Body of pancreas (tissue), 4 donors: ENCODE measurements around the gene ETV4. TPM values are rescaled to one million over a fixed set of nuclear protein-coding genes. Genes with fewer than 3 reads are reported as not detected.

Experiments
- ATAC-seq: fragments of 150-250 bp; one replicate; pipeline ENCODE4 v1.9.1; 2016
- DNase-seq, 4 donors: peaks; one replicate each; pipeline ENCODE4 v3.0.0-alpha.2; 2019
- H3K27ac ChIP-seq, 4 donors: fragments of 200-600 bp; sonication (generic); 1 replicate in 3 of 4; 2 replicates in 1 of 4; pipeline versions ENCODE4 v1.5.1 to v1.6.1; 2016 to 2019; ENCODE audit warnings: mild to moderate bottlenecking in 1 of 4, mixed read lengths in 1 of 4, moderate library complexity in 1 of 4
- H3K27me3 ChIP-seq, 2 donors: fragments of 200-600 bp; sonication (generic); one replicate each; pipeline ENCODE4 v1.6.0; 2016; ENCODE audit warnings: mild to moderate bottlenecking in 1 of 2
- H3K36me3 ChIP-seq, 2 donors: fragments of 200-600 bp; sonication (generic); replicated peaks in 1 of 2; 2 replicates each; pipeline ENCODE4 v1.5.1; 2016; ENCODE audit warnings: low read depth in 2 of 2; ENCODE audit not compliant: insufficient read depth in 1 of 2
- H3K4me1 ChIP-seq: fragments of 200-600 bp; sonication (generic); one replicate; pipeline ENCODE4 v1.6.0; 2016
- H3K4me3 ChIP-seq, 2 donors: fragments of 200-600 bp; sonication (generic); 1 replicate in 1 of 2; 2 replicates in 1 of 2; pipeline ENCODE4 v1.5.1; 2016 to 2019
- H3K9me3 ChIP-seq, 3 donors: fragments of 200-600 bp; sonication (generic); 1 replicate in 2 of 3; 2 replicates in 1 of 3; pipeline ENCODE4 v1.5.1; 2016
- CTCF ChIP-seq, 7 experiments: fragments of 450-650 bp in 4 of 7; fragments of 200-600 bp in 3 of 7; sonication (generic) in 3 of 7; IDR thresholded peaks; one replicate each; pipeline ENCODE4 v1.5.1; 2016 to 2019; ENCODE audit warnings: antibody characterized with exemption in 7 of 7
- POLR2A ChIP-seq, 3 donors: fragments of 450-650 bp; IDR thresholded peaks; one replicate each; pipeline ENCODE4 v1.6.1; 2016; ENCODE audit warnings: antibody characterized with exemption in 3 of 3, mild to moderate bottlenecking in 2 of 3
- WGBS, 2 donors: methylation state at CpG; one replicate each; pipeline ENCODE4 v1.1.5; 2017; 5-methylcytosine and 5-hydroxymethylcytosine counted together
- intact Hi-C: fragments of 100-400 bp; cut with DNase I; formaldehyde crosslinking; loops from one replicate; pipeline ENCODE4 v1.15.1; 2023
- total RNA-seq, 2 donors: library from RNA; depleted of rRNA; stranded (reverse); fragments of >200 nt; gene quantifications; one replicate each; pipeline ENCODE4 v1.1.0, GENCODE V29; 2016

ETV4 gene
- total RNA-seq, 2 donors from 2014 or later: 6.2 to 28.7 TPM

GRCh38 chr17:43574896-43575525 lies 28.9 kb upstream of the ETV4 start:
- intact Hi-C loops: no loop called here
- H3K27ac ChIP-seq: no peak overlapping the region
- no peaks in the 10 kb centered on the region for H3K36me3 ChIP-seq
- ATAC-seq (no peak), DNase-seq (no peak)
- TF ChIP-seq CTCF (IDR thresholded peaks at IDR 0.05) (no peak), POLR2A (IDR thresholded peaks at IDR 0.05) (no peak)
- H3K27me3 ChIP-seq: no peaks in the 10 kb centered on the region
- no peak overlapping the region for H3K4me3 ChIP-seq
- no peaks in the 10 kb centered on the region for H3K9me3 ChIP-seq
- WGBS, 2 donors: 11 to 20% methylated on average over 5 of the region's 5 CpGs
- peaks cover 17% of the 10 kb centered on the region for H3K4me1 ChIP-seq

- Histone ChIP-seq H3K9me3 (no peaks in the 10 kb centered on the region), H3K27ac (peak overlapping the region in 1 of 4 donors; percentile 24), H3K36me3 (no peaks in the 10 kb centered on the region), H3K4me1 (peaks cover 17% of the 10 kb centered on the region), H3K27me3 (no peaks in the 10 kb centered on the region), H3K4me3 (no peak overlapping the region)
- DNase-seq (no peak), ATAC-seq (no peak)
- intact Hi-C loops: no loop called here
- TF ChIP-seq POLR2A (IDR thresholded peaks at IDR 0.05): no peak
- TF ChIP-seq CTCF (IDR thresholded peaks at IDR 0.05): no peak
- WGBS, 2 donors: 48 to 50% methylated on average over 9 to 13 of the region's 13 CpGs
These were observed 28.2 kb upstream of the ETV4 start for GRCh38 chr17:43574348-43574747.

- intact Hi-C loops: no loop called here
These were observed 27.6 kb upstream of the ETV4 start for GRCh38 chr17:43573579-43574321.

GRCh38 chr17:43572368-43572980 lies 26.3 kb upstream of the ETV4 start:
- no peak overlapping the region for H3K4me3 ChIP-seq
- no peak overlapping the region for H3K27ac ChIP-seq
- ATAC-seq (no peak), DNase-seq (no peak)
- 71 to 72% methylated on average over 5 of the region's 5 CpGs for WGBS, 2 donors
- no peaks in the 10 kb centered on the region for H3K9me3 ChIP-seq
- H3K27me3 ChIP-seq: no peaks in the 10 kb centered on the region
- H3K36me3 ChIP-seq: no peaks in the 10 kb centered on the region
- intact Hi-C loops: no loop called here
- peaks cover 11% of the 10 kb centered on the region for H3K4me1 ChIP-seq
- TF ChIP-seq CTCF (IDR thresholded peaks at IDR 0.05) (no peak), POLR2A (IDR thresholded peaks at IDR 0.05) (no peak)

More at GRCh38 chr17:43573579-43574321, 27.6 kb upstream of the ETV4 start:
- H3K27me3 ChIP-seq: no peaks in the 10 kb centered on the region
- WGBS, 2 donors: 8 to 28% methylated on average over 5 to 7 of the region's 7 CpGs
- ATAC-seq (peak; percentile 52), DNase-seq (peak in 1 of 4 donors; percentile 11)
- TF ChIP-seq POLR2A (IDR thresholded peaks at IDR 0.05) (no peak), CTCF (IDR thresholded peaks at IDR 0.05) (no peak)
- H3K4me1 ChIP-seq: peaks cover 12% of the 10 kb centered on the region
- no peaks in the 10 kb centered on the region for H3K36me3 ChIP-seq
- H3K4me3 ChIP-seq: no peak overlapping the region
- no peaks in the 10 kb centered on the region for H3K9me3 ChIP-seq
- H3K27ac ChIP-seq: peak overlapping the region in 1 of 4 donors; percentile 24
